ENCODE data around the gene SUN5. TPM values are rescaled to one million over a fixed set of nuclear protein-coding genes. Genes with fewer than 3 reads are reported as not detected.

SUN5 gene
- total and polyA plus RNA-seq, 2 experiments from 2014 or later: not detected

DNA sequence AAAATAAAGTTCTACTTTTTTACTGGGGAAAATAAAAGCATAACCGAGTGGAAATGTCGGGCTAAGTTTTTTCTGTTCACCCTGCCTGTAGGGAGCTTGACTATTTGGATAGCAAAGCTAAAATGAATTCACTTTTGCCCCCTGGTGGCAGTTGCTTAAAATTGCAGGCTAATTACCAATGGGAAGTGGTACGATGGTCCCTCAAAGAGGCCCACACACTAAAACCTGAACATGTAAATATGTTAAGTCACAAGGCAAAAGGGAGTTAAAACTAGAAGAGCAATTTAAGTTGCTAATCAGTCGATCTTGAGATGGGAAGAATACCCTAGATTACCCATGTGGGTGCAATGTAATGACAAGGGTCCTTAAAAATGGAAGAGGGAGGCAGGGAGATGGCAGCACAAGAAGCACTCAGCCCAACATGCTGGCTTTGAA, 916 bp upstream of the SUN5 start:
- TF ChIP-seq, protein P1, sequence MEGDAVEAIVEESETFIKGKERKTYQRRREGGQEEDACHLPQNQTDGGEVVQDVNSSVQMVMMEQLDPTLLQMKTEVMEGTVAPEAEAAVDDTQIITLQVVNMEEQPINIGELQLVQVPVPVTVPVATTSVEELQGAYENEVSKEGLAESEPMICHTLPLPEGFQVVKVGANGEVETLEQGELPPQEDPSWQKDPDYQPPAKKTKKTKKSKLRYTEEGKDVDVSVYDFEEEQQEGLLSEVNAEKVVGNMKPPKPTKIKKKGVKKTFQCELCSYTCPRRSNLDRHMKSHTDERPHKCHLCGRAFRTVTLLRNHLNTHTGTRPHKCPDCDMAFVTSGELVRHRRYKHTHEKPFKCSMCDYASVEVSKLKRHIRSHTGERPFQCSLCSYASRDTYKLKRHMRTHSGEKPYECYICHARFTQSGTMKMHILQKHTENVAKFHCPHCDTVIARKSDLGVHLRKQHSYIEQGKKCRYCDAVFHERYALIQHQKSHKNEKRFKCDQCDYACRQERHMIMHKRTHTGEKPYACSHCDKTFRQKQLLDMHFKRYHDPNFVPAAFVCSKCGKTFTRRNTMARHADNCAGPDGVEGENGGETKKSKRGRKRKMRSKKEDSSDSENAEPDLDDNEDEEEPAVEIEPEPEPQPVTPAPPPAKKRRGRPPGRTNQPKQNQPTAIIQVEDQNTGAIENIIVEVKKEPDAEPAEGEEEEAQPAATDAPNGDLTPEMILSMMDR (IDR thresholded peaks at IDR 0.05; ENCODE audit: poor library complexity): peak; percentile 35
- TF ChIP-seq EZH2 (IDR thresholded peaks at IDR 0.05; ENCODE audit: borderline replicate concordance): no peak
- H3K27me3 ChIP-seq: peaks cover 3% of the 10 kb centered on the region
- H3K27ac ChIP-seq: no peak overlapping the region
- H3K79me2 ChIP-seq: no peaks in the 10 kb centered on the region
- no peaks in the 10 kb centered on the region for H3K9me2 ChIP-seq (replicated peaks; ENCODE audit: insufficient read depth)
- H3K9me3 ChIP-seq (ENCODE audit: low read depth): no peaks in the 10 kb centered on the region
- H3K4me2 ChIP-seq: no peak overlapping the region
- H3K4me3 ChIP-seq: no peak overlapping the region
- DNase-seq (ENCODE audit: low spot score): no peak
- no peaks in the 10 kb centered on the region for H3K36me3 ChIP-seq (replicated peaks; ENCODE audit: insufficient read depth, low read depth)
- no peak overlapping the region for H2AFZ ChIP-seq
- H4K20me1 ChIP-seq (ENCODE audit: insufficient read depth, poor library complexity, severe bottlenecking): no peaks in the 10 kb centered on the region
- 52% methylated on average over 4 of the region's 4 CpGs for WGBS (ENCODE audit: low lambda C conversion rate, missing lambda C conversion rate)
- no peaks in the 10 kb centered on the region for H3K4me1 ChIP-seq (ENCODE audit: insufficient read depth)

DNA sequence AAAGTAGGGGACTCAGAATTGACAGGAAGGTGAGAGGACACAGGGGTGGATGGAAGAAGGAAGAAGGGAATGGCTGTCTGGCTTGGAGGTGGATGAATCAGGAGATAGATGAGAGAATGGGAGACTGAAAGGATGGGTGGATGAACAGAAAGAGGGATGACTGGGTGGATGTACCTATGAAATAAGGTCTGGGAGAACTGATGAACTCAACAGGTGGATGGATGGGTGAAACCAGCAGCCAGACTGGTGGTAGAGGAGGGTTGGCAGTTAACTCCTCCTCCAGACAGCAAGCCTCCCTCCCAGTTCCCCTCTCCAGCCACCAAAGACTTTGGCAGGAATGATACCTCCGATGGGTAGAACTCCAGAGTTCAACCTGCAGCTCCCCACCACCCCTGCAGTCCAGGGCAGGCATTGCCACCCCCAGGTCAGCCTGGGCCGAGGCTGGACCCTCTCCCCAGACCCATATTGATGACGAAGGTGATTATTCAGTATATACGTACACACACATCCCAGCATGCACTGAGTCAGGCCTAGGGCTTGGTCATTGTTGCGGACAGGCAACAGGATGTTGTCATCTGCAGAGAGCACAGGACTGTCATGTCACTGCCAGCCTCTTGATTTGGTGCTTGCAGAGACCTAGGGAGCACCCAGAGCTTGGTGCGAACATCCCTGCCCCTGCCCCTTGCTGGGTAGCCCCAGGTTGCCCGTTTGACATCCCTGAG, 2.0 kb downstream of the SUN5 start:
- no peak overlapping the region for H3K27ac ChIP-seq
- WGBS (ENCODE audit: low lambda C conversion rate, missing lambda C conversion rate): 86% methylated on average over 7 of the region's 7 CpGs
- no peak for DNase-seq (ENCODE audit: low spot score)

DNA sequence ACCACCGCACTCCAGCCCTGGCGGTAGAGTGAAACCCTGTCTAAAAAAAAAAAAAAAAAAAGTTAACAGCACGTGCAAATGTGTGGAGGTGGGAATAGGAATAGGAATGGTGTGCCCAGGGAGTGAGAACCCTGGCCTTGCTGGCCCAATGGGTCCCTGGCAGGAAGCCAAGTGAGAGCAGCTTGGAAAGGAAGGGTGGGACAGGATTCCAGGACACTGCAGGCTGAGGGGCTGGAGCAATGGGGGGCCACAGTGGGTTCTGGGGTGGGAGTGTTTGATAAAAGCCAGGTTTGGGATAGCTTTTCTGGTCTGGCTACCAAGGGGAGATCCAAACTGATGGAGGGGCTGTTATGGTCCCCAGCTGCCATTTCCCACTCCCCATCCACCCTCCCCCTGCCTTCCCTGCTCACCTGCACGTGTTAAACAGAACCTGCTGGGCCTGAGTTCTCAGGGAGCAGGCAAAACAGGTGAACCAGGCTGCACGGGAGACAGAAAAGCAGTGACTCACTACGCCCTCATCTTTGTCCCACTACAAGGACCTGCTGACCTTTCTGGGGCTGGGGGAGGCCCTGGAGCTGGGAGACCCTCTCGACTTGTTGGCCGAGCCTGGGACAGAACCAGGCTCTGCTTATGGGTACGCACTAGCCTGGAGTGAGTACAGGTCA, 3.3 kb downstream of the SUN5 start:
- no peaks in the 10 kb centered on the region for H3K9me3 ChIP-seq (ENCODE audit: low read depth)
- TF ChIP-seq EZH2 (IDR thresholded peaks at IDR 0.05; ENCODE audit: borderline replicate concordance): no peak
- TF ChIP-seq, protein P1 (IDR thresholded peaks at IDR 0.05; ENCODE audit: poor library complexity): no peak
- no peak for TF ChIP-seq EZH2phosphoT487 (IDR thresholded peaks at IDR 0.05; ENCODE audit: low read depth, severe bottlenecking, unreplicated experiment)
- H3K4me1 ChIP-seq (ENCODE audit: insufficient read depth): no peaks in the 10 kb centered on the region
- no peak overlapping the region for H3K4me3 ChIP-seq
- 64% methylated on average over 9 of the region's 9 CpGs for WGBS (ENCODE audit: low lambda C conversion rate, missing lambda C conversion rate)
- H4K20me1 ChIP-seq (ENCODE audit: insufficient read depth, poor library complexity, severe bottlenecking): no peaks in the 10 kb centered on the region
- H3K27ac ChIP-seq: no peak overlapping the region
- no peak for DNase-seq (ENCODE audit: low spot score)
- no peaks in the 10 kb centered on the region for H3K9me2 ChIP-seq (replicated peaks; ENCODE audit: insufficient read depth)
- peaks cover 3% of the 10 kb centered on the region for H3K27me3 ChIP-seq
- H3K4me2 ChIP-seq: no peak overlapping the region
- no peaks in the 10 kb centered on the region for H3K36me3 ChIP-seq (replicated peaks; ENCODE audit: insufficient read depth, low read depth)
- no peaks in the 10 kb centered on the region for H3K79me2 ChIP-seq
- no peak overlapping the region for H2AFZ ChIP-seq

More for the DNA sequence above, 2.0 kb downstream of the SUN5 start:
- H3K4me1 ChIP-seq (ENCODE audit: insufficient read depth): no peaks in the 10 kb centered on the region
- H3K4me2 ChIP-seq: no peak overlapping the region
- no peak overlapping the region for H3K4me3 ChIP-seq
- no peak overlapping the region for H2AFZ ChIP-seq
- H4K20me1 ChIP-seq (ENCODE audit: insufficient read depth, poor library complexity, severe bottlenecking): no peaks in the 10 kb centered on the region
- no peaks in the 10 kb centered on the region for H3K36me3 ChIP-seq (replicated peaks; ENCODE audit: insufficient read depth, low read depth)
- peaks cover 3% of the 10 kb centered on the region for H3K27me3 ChIP-seq
- H3K79me2 ChIP-seq: no peaks in the 10 kb centered on the region
- no peaks in the 10 kb centered on the region for H3K9me2 ChIP-seq (replicated peaks; ENCODE audit: insufficient read depth)
- H3K9me3 ChIP-seq (ENCODE audit: low read depth): no peaks in the 10 kb centered on the region
- TF ChIP-seq, protein P1 (IDR thresholded peaks at IDR 0.05; ENCODE audit: poor library complexity): no peak
- TF ChIP-seq EZH2phosphoT487 (IDR thresholded peaks at IDR 0.05; ENCODE audit: low read depth, severe bottlenecking, unreplicated experiment) (no peak), EZH2 (IDR thresholded peaks at IDR 0.05; ENCODE audit: borderline replicate concordance) (no peak)

All from hepatocyte (in vitro differentiated cells).